Karpas-422 (cell line): ENCODE results near the gene NRGN. TPM values are rescaled to one million over a fixed set of nuclear protein-coding genes. Genes with fewer than 3 reads are reported as not detected.

Source experiments
- DNase-seq: peaks from one replicate; pipeline ENCODE4 v3.0.0-alpha.2; 2015
- H2AFZ ChIP-seq: fragments of 200-600 bp; sonication (generic); 2 replicates; pipeline ENCODE4 v1.6.1; 2014; ENCODE audit warnings: antibody characterized with exemption, low read length, mixed read lengths
- H3K27ac ChIP-seq: fragments of 200-600 bp; sonication (generic); 2 replicates; pipeline ENCODE4 v1.5.1; 2014; ENCODE audit warnings: mild to moderate bottlenecking, low read length, moderate library complexity
- H3K27me3 ChIP-seq: fragments of 200-600 bp; sonication (generic); 2 replicates; pipeline ENCODE4 v1.6.1; 2014; ENCODE audit warnings: low read length, mixed read lengths
- H3K36me3 ChIP-seq: fragments of 200-600 bp; sonication (generic); 2 replicates; pipeline ENCODE4 v1.6.1; 2014; ENCODE audit warnings: low read length, mixed read lengths; ENCODE audit not compliant: insufficient read depth
- H3K4me1 ChIP-seq: fragments of 200-600 bp; sonication (generic); 2 replicates; pipeline ENCODE4 v1.6.1; 2014; ENCODE audit warnings: mild to moderate bottlenecking, low read length, mixed read lengths
- H3K4me2 ChIP-seq: fragments of 200-600 bp; sonication (generic); 2 replicates; pipeline ENCODE4 v1.6.1; 2014; ENCODE audit warnings: low read length, low read depth, mild to moderate bottlenecking; ENCODE audit not compliant: poor library complexity, severe bottlenecking
- H3K4me3 ChIP-seq: fragments of 200-600 bp; sonication (generic); 2 replicates; pipeline ENCODE4 v1.5.1; 2014; ENCODE audit warnings: mild to moderate bottlenecking, antibody characterized with exemption, low read length, mixed read lengths
- H3K79me2 ChIP-seq: fragments of 200-600 bp; sonication (generic); 2 replicates; pipeline ENCODE4 v1.6.1; 2014; ENCODE audit warnings: mild to moderate bottlenecking, low read length, mixed read lengths
- H3K9ac ChIP-seq: fragments of 200-600 bp; sonication (generic); 2 replicates; pipeline ENCODE4 v1.6.0; 2014; ENCODE audit warnings: low read length
- H3K9me2 ChIP-seq: fragments of 200-600 bp; sonication (generic), shearing (Covaris generic); replicated peaks from 2 replicates; pipeline ENCODE4 v1.6.0; 2014; ENCODE audit warnings: mild to moderate bottlenecking, low read length, moderate library complexity; ENCODE audit not compliant: insufficient read depth
- H3K9me3 ChIP-seq: fragments of 300-700, 200-600 bp; sonication (generic); 2 replicates; pipeline ENCODE4 v1.6.1; 2014; ENCODE audit warnings: low read length, mixed read lengths
- H4K20me1 ChIP-seq: fragments of 200-600 bp; sonication (generic); 2 replicates; pipeline ENCODE4 v1.6.1; 2014; ENCODE audit warnings: mild to moderate bottlenecking, antibody characterized with exemption, low read length, low read depth; ENCODE audit not compliant: insufficient read depth
- total RNA-seq: library from RNA; depleted of rRNA; stranded (reverse); fragments of >200 nt; shearing (Covaris generic); gene quantifications from 2 replicates; pipeline ENCODE4 v1.2.3, GENCODE V29; 2014; ENCODE audit warnings: low replicate concordance

Gene NRGN
- total RNA-seq, 1 experiment from 2014 or later: not detected

- Histone ChIP-seq H3K9ac (peak overlapping the region; percentile 33), H3K27me3 (no peaks in the 10 kb centered on the region), H3K27ac (no peak overlapping the region), H2AFZ (no peak overlapping the region), H3K4me2 (peak overlapping the region; percentile 32), H3K4me3 (no peak overlapping the region; the same call in 1 of the 2 replicates), H3K9me2 (no peaks in the 10 kb centered on the region), H3K4me1 (peaks cover 12% of the 10 kb centered on the region; the same call in 1 of the 2 replicates), H3K79me2 (no peaks in the 10 kb centered on the region), H4K20me1 (no peaks in the 10 kb centered on the region), H3K9me3 (no peaks in the 10 kb centered on the region), H3K36me3 (no peaks in the 10 kb centered on the region)
- no peak for DNase-seq
Measured at GRCh38 chr11:124717786-124718651, 21.7 kb upstream of the NRGN start.

- Histone ChIP-seq H3K9me3 (no peaks in the 10 kb centered on the region), H3K27me3 (no peaks in the 10 kb centered on the region), H3K4me2 (no peak overlapping the region), H4K20me1 (no peaks in the 10 kb centered on the region), H2AFZ (no peak overlapping the region), H3K9me2 (no peaks in the 10 kb centered on the region), H3K27ac (no peak overlapping the region), H3K36me3 (no peaks in the 10 kb centered on the region), H3K4me3 (no peak overlapping the region), H3K9ac (no peak overlapping the region), H3K4me1 (peaks cover 13% of the 10 kb centered on the region), H3K79me2 (no peaks in the 10 kb centered on the region)
- DNase-seq: no peak
Measured at GRCh38 chr11:124718801-124719200, 20.9 kb upstream of the NRGN start.

GRCh38 chr11:124719534-124719933, 20.2 kb upstream of the NRGN start:
- no peak overlapping the region for H3K27ac ChIP-seq
- no peak overlapping the region for H3K9ac ChIP-seq
- peaks cover 20% of the 10 kb centered on the region for H3K4me1 ChIP-seq
- H3K4me3 ChIP-seq: no peak overlapping the region
- DNase-seq: no peak
- H3K9me2 ChIP-seq: no peaks in the 10 kb centered on the region
- no peaks in the 10 kb centered on the region for H4K20me1 ChIP-seq
- no peaks in the 10 kb centered on the region for H3K9me3 ChIP-seq
- no peaks in the 10 kb centered on the region for H3K27me3 ChIP-seq
- H3K36me3 ChIP-seq: no peaks in the 10 kb centered on the region
- no peak overlapping the region for H2AFZ ChIP-seq
- no peak overlapping the region for H3K4me2 ChIP-seq
- no peaks in the 10 kb centered on the region for H3K79me2 ChIP-seq

- no peak for DNase-seq
- no peak overlapping the region for H3K4me2 ChIP-seq
- H3K9me3 ChIP-seq: no peaks in the 10 kb centered on the region
- H2AFZ ChIP-seq: no peak overlapping the region
- no peaks in the 10 kb centered on the region for H4K20me1 ChIP-seq
- H3K79me2 ChIP-seq: no peaks in the 10 kb centered on the region
- no peaks in the 10 kb centered on the region for H3K9me2 ChIP-seq
- peaks cover 46% of the 10 kb centered on the region for H3K4me1 ChIP-seq
- no peak overlapping the region for H3K27ac ChIP-seq
- H3K9ac ChIP-seq: no peak overlapping the region
- no peaks in the 10 kb centered on the region for H3K27me3 ChIP-seq
- no peak overlapping the region for H3K4me3 ChIP-seq
- no peaks in the 10 kb centered on the region for H3K36me3 ChIP-seq
Measured at GRCh38 chr11:124722176-124722575, 17.6 kb upstream of the NRGN start.

GRCh38 chr11:124724979-124725718, 14.6 kb upstream of the NRGN start:
- Histone ChIP-seq H3K9me3 (no peaks in the 10 kb centered on the region), H2AFZ (peak overlapping the region; percentile 76), H3K27me3 (no peaks in the 10 kb centered on the region), H3K27ac (peak overlapping the region; percentile 45; the same call in 1 of the 2 replicates), H4K20me1 (no peaks in the 10 kb centered on the region), H3K4me2 (peak overlapping the region; percentile 82), H3K79me2 (no peaks in the 10 kb centered on the region), H3K4me1 (peaks cover 45% of the 10 kb centered on the region), H3K4me3 (peak overlapping the region; percentile 59), H3K9ac (peak overlapping the region; percentile 64), H3K36me3 (no peaks in the 10 kb centered on the region), H3K9me2 (no peaks in the 10 kb centered on the region)
- peak; percentile 81 for DNase-seq

- H3K79me2 ChIP-seq: no peaks in the 10 kb centered on the region
- H3K4me2 ChIP-seq: peak overlapping the region; percentile 82
- peak overlapping the region; percentile 59; the same call in 1 of the 2 replicates for H3K4me3 ChIP-seq
- H2AFZ ChIP-seq: no peak overlapping the region
- no peaks in the 10 kb centered on the region for H3K27me3 ChIP-seq
- H3K36me3 ChIP-seq: no peaks in the 10 kb centered on the region
- H4K20me1 ChIP-seq: no peaks in the 10 kb centered on the region
- DNase-seq: no peak
- H3K9ac ChIP-seq: peak overlapping the region; percentile 64; the same call in 1 of the 2 replicates
- H3K27ac ChIP-seq: no peak overlapping the region
- H3K9me2 ChIP-seq: no peaks in the 10 kb centered on the region
- H3K4me1 ChIP-seq: peaks cover 45% of the 10 kb centered on the region
- no peaks in the 10 kb centered on the region for H3K9me3 ChIP-seq
Measured at GRCh38 chr11:124725719-124726105, 14.0 kb upstream of the NRGN start.

- no peak overlapping the region for H3K9ac ChIP-seq
Measured at GRCh38 chr11:124727474-124727873, 12.3 kb upstream of the NRGN start.

GRCh38 chr11:124728134-124728533, 11.6 kb upstream of the NRGN start:
- Histone ChIP-seq H3K9me3 (no peaks in the 10 kb centered on the region), H3K4me2 (no peak overlapping the region), H3K79me2 (no peaks in the 10 kb centered on the region), H3K36me3 (no peaks in the 10 kb centered on the region), H3K9me2 (no peaks in the 10 kb centered on the region), H3K9ac (no peak overlapping the region), H3K4me3 (no peak overlapping the region), H3K27ac (no peak overlapping the region), H3K27me3 (no peaks in the 10 kb centered on the region), H2AFZ (no peak overlapping the region), H4K20me1 (no peaks in the 10 kb centered on the region), H3K4me1 (peaks cover 40% of the 10 kb centered on the region)
- DNase-seq: no peak

More at GRCh38 chr11:124727474-124727873, 12.3 kb upstream of the NRGN start:
- Histone ChIP-seq H3K79me2 (no peaks in the 10 kb centered on the region), H3K4me1 (peaks cover 40% of the 10 kb centered on the region), H3K4me3 (no peak overlapping the region), H3K27ac (no peak overlapping the region), H3K9me2 (no peaks in the 10 kb centered on the region), H3K36me3 (no peaks in the 10 kb centered on the region), H3K9me3 (no peaks in the 10 kb centered on the region), H4K20me1 (no peaks in the 10 kb centered on the region), H3K4me2 (no peak overlapping the region), H2AFZ (no peak overlapping the region), H3K27me3 (no peaks in the 10 kb centered on the region)
- DNase-seq: no peak
